Loucy (cell line): Measurements from ENCODE around the gene IP6K3.

Experiments
- H2AFZ ChIP-seq: fragments of 200-600 bp; sonication (generic); 2 replicates; pipeline ENCODE4 v1.6.0; 2016; ENCODE audit warnings: antibody characterized with exemption, mild to moderate bottlenecking, low read length, moderate library complexity
- H3F3A ChIP-seq: fragments of 200-600 bp; 2 replicates; pipeline ENCODE4 v1.6.0; 2016; ENCODE audit warnings: antibody characterized with exemption, low read depth, mild to moderate bottlenecking
- H3K27me3 ChIP-seq: fragments of 200-600 bp; sonication (generic); 2 replicates; pipeline ENCODE4 v1.6.1; 2014; ENCODE audit warnings: low read length, mild to moderate bottlenecking; ENCODE audit not compliant: insufficient read depth, poor library complexity, severe bottlenecking
- H3K36me3 ChIP-seq: fragments of 200-600 bp; sonication (generic); 2 replicates; pipeline ENCODE4 v1.6.1; 2016; ENCODE audit warnings: low read length; ENCODE audit not compliant: insufficient read depth
- H3K4me1 ChIP-seq: fragments of 200-600 bp; sonication (generic); 2 replicates; pipeline ENCODE4 v1.5.1; 2014; ENCODE audit warnings: low read length, mild to moderate bottlenecking; ENCODE audit not compliant: insufficient read depth, poor library complexity, severe bottlenecking
- H3K4me2 ChIP-seq: fragments of 200-600 bp; sonication (generic); 2 replicates; pipeline ENCODE4 v1.6.0; 2014; ENCODE audit warnings: antibody characterized with exemption, low read length, low read depth, mild to moderate bottlenecking; ENCODE audit not compliant: poor library complexity, severe bottlenecking
- H3K4me3 ChIP-seq: fragments of 200-600 bp; sonication (generic); 2 replicates; pipeline ENCODE4 v1.5.1; 2014; ENCODE audit warnings: low read length, mild to moderate bottlenecking, mixed read lengths; ENCODE audit not compliant: poor library complexity, severe bottlenecking
- H3K79me2 ChIP-seq: fragments of 200-600 bp; sonication (generic); 2 replicates; pipeline ENCODE4 v1.6.1; 2014; ENCODE audit warnings: low read length; ENCODE audit not compliant: insufficient read depth
- H3K9ac ChIP-seq: fragments of 200-600 bp; sonication (generic); 2 replicates; pipeline ENCODE4 v1.6.0; 2014; ENCODE audit warnings: mild to moderate bottlenecking, low read depth, low read length, moderate library complexity; ENCODE audit not compliant: poor library complexity, severe bottlenecking
- H3K9me2 ChIP-seq: fragments of 200-600 bp; sonication (generic); replicated peaks from 2 replicates; pipeline ENCODE4 v1.6.1; 2016; ENCODE audit warnings: low read depth, low read length, mixed read lengths
- H3K9me3 ChIP-seq: fragments of 200-600 bp; sonication (generic); 2 replicates; pipeline ENCODE4 v1.6.1; 2014; ENCODE audit warnings: mild to moderate bottlenecking, antibody characterized with exemption, low read length, low read depth; ENCODE audit not compliant: insufficient read depth
- H4K20me1 ChIP-seq: fragments of 200-600 bp; sonication (generic); 2 replicates; pipeline ENCODE4 v1.6.0; 2014; ENCODE audit warnings: antibody characterized with exemption, low read length, mild to moderate bottlenecking; ENCODE audit not compliant: insufficient read depth, poor library complexity, severe bottlenecking
- CTCF ChIP-seq: fragments of 200-600 bp; sonication (generic); conservative IDR thresholded peaks from 2 replicates; pipeline ENCODE4 v1.5.1; 2014; ENCODE audit warnings: mild to moderate bottlenecking, antibody characterized with exemption, low read length
- EZH2phosphoT487 ChIP-seq: fragments of 200-600 bp; IDR thresholded peaks from 2 replicates; pipeline ENCODE4 v1.6.1; 2018; ENCODE audit warnings: antibody characterized with exemption, mild to moderate bottlenecking, moderate library complexity, borderline replicate concordance

The IP6K3 gene

DNA sequence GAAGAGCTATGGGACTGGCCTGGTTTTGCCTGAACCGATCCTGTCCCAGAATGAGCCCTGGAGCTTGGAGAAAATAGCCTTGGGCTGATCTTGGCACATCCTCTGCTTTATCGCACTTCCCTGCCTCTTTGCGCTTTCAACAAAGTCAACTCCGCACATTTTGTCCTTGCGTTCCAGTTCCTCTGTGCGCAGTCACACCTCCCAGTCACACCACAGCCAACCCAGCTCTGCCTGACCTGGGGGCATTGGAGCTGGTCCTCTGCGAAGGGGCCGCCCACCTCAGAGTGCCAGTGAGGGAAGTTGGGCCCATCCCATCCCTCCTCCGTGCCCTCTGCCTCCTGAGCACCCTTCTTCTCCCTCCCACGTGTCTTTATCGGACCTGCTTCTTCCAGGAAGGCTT lies 18.3 kb downstream of the IP6K3 start:
- H3K9me2 ChIP-seq: no peaks in the 10 kb centered on the region
- H3F3A ChIP-seq: no peaks in the 10 kb centered on the region
- H3K4me1 ChIP-seq: peaks cover 4% of the 10 kb centered on the region
- no peak overlapping the region for H3K4me2 ChIP-seq
- H4K20me1 ChIP-seq: no peaks in the 10 kb centered on the region
- no peaks in the 10 kb centered on the region for H3K79me2 ChIP-seq
- no peaks in the 10 kb centered on the region for H3K9me3 ChIP-seq
- H3K27me3 ChIP-seq: no peaks in the 10 kb centered on the region
- no peak overlapping the region for H3K4me3 ChIP-seq
- TF ChIP-seq CTCF: no peak
- TF ChIP-seq EZH2phosphoT487: no peak
- H2AFZ ChIP-seq: no peak overlapping the region
- H3K36me3 ChIP-seq: no peaks in the 10 kb centered on the region
- no peak overlapping the region for H3K9ac ChIP-seq

DNA sequence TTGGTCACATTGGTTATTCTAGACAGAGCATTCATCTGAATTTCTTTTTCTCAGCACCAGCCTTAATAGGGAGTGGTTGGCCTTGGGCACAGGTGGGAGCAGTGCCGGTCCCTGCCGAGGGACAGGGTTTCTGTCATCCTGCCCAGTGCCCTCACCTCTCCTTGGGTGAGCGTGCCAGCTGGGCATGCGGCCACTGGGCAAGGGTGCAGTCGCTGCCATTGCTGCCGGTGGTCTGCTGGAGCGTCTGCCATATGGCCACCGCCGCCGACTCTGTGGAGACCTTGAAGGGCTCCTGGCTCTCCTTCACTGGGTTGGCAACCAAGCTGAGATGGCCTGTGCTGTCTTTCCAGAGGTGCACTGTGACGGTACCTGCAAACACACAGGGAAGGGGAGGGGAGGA lies 18.8 kb downstream of the IP6K3 start:
- H3K9ac ChIP-seq: no peak overlapping the region

GRCh38 chr6:33727126-33727525 lies 19.6 kb downstream of the IP6K3 start:
- Histone ChIP-seq H3F3A (no peaks in the 10 kb centered on the region), H3K9me2 (no peaks in the 10 kb centered on the region), H3K9ac (no peak overlapping the region), H3K4me2 (no peak overlapping the region), H3K36me3 (no peaks in the 10 kb centered on the region), H3K4me1 (peaks cover 4% of the 10 kb centered on the region), H4K20me1 (no peaks in the 10 kb centered on the region), H3K27me3 (no peaks in the 10 kb centered on the region), H3K79me2 (no peaks in the 10 kb centered on the region), H3K9me3 (no peaks in the 10 kb centered on the region), H2AFZ (no peak overlapping the region), H3K4me3 (no peak overlapping the region)
- TF ChIP-seq CTCF: no peak
- no peak for TF ChIP-seq EZH2phosphoT487

More for the DNA sequence above, 18.8 kb downstream of the IP6K3 start:
- Histone ChIP-seq H3K36me3 (no peaks in the 10 kb centered on the region), H3K9me2 (no peaks in the 10 kb centered on the region), H3K4me3 (no peak overlapping the region), H2AFZ (no peak overlapping the region), H3K4me1 (peaks cover 4% of the 10 kb centered on the region), H3K27me3 (no peaks in the 10 kb centered on the region), H3K79me2 (no peaks in the 10 kb centered on the region), H4K20me1 (no peaks in the 10 kb centered on the region), H3K4me2 (no peak overlapping the region), H3F3A (no peaks in the 10 kb centered on the region), H3K9me3 (no peaks in the 10 kb centered on the region)
- TF ChIP-seq EZH2phosphoT487: no peak
- TF ChIP-seq CTCF: no peak
